KMS-11 (cell line): ENCODE measurements around the gene TPGS2.

Experiments
- H2AFZ ChIP-seq: fragments of 200-600 bp; sonication (generic); 2 replicates; pipeline ENCODE4 v1.6.1; 2016; ENCODE audit warnings: antibody characterized with exemption, mixed run types, low read depth
- H3K27ac ChIP-seq: fragments of 200-600 bp; sonication (generic); 2 replicates; pipeline ENCODE4 v1.6.1; 2016; ENCODE audit warnings: mild to moderate bottlenecking, mixed run types
- H3K27me3 ChIP-seq: fragments of 200-600 bp; sonication (generic); 2 replicates; pipeline ENCODE4 v1.6.1; 2017; ENCODE audit warnings: mild to moderate bottlenecking, low read depth, mixed run types, moderate library complexity; ENCODE audit not compliant: insufficient read depth
- H3K36me3 ChIP-seq: fragments of 200-600 bp; sonication (generic); 2 replicates; pipeline ENCODE4 v1.6.1; 2017; ENCODE audit warnings: mild to moderate bottlenecking, mixed run types; ENCODE audit not compliant: insufficient read depth
- H3K4me1 ChIP-seq: fragments of 200-600 bp; sonication (generic); 2 replicates; pipeline ENCODE4 v1.6.1; 2016; ENCODE audit warnings: mild to moderate bottlenecking, low read depth, mixed run types; ENCODE audit not compliant: poor library complexity, severe bottlenecking
- H3K4me2 ChIP-seq: fragments of 200-600 bp; sonication (generic); 2 replicates; pipeline ENCODE4 v1.7.0; 2016; ENCODE audit warnings: mild to moderate bottlenecking, mixed run types
- H3K4me3 ChIP-seq: fragments of 200-600 bp; sonication (generic); IDR thresholded peaks from 2 replicates; pipeline ENCODE4 v1.6.1; 2017; ENCODE audit warnings: low read depth, low read length, mixed read lengths; ENCODE audit not compliant: insufficient read depth
- H3K79me2 ChIP-seq: fragments of 200-600 bp; sonication (generic); 2 replicates; pipeline ENCODE4 v1.6.1; 2016; ENCODE audit warnings: low read depth, mixed run types; ENCODE audit not compliant: insufficient read depth
- H3K9ac ChIP-seq: fragments of 200-600 bp; sonication (generic); 2 replicates; pipeline ENCODE4 v1.6.1; 2016; ENCODE audit warnings: mild to moderate bottlenecking, mixed run types
- H4K20me1 ChIP-seq: fragments of 200-600 bp; sonication (generic); 2 replicates; pipeline ENCODE4 v1.6.1; 2016; ENCODE audit warnings: mild to moderate bottlenecking, mixed run types; ENCODE audit not compliant: insufficient read depth
- CTCF ChIP-seq: fragments of 200-600 bp; sonication (generic); conservative IDR thresholded peaks from 2 replicates; pipeline ENCODE4 v1.6.1; 2017; ENCODE audit warnings: low read depth, mild to moderate bottlenecking, antibody characterized with exemption, low read length, moderate library complexity, mixed read lengths

Gene TPGS2

GRCh38 chr18:36830158-36830495, 1.3 kb upstream of the TPGS2 start:
- TF ChIP-seq CTCF = no peak
- Histone ChIP-seq H3K4me1 (peaks cover 28% of the 10 kb centered on the region), H3K4me2 (peak overlapping the region; percentile 67), H3K79me2 (peaks cover 28% of the 10 kb centered on the region), H2AFZ (peak overlapping the region; percentile 88; the same call in 1 of the 2 replicates), H3K36me3 (no peaks in the 10 kb centered on the region), H4K20me1 (no peaks in the 10 kb centered on the region), H3K9ac (peak overlapping the region; percentile 82; the same call in 1 of the 2 replicates), H3K27me3 (no peaks in the 10 kb centered on the region), H3K4me3 (no peak overlapping the region), H3K27ac (peak overlapping the region; percentile 77; the same call in 1 of the 2 replicates)

DNA sequence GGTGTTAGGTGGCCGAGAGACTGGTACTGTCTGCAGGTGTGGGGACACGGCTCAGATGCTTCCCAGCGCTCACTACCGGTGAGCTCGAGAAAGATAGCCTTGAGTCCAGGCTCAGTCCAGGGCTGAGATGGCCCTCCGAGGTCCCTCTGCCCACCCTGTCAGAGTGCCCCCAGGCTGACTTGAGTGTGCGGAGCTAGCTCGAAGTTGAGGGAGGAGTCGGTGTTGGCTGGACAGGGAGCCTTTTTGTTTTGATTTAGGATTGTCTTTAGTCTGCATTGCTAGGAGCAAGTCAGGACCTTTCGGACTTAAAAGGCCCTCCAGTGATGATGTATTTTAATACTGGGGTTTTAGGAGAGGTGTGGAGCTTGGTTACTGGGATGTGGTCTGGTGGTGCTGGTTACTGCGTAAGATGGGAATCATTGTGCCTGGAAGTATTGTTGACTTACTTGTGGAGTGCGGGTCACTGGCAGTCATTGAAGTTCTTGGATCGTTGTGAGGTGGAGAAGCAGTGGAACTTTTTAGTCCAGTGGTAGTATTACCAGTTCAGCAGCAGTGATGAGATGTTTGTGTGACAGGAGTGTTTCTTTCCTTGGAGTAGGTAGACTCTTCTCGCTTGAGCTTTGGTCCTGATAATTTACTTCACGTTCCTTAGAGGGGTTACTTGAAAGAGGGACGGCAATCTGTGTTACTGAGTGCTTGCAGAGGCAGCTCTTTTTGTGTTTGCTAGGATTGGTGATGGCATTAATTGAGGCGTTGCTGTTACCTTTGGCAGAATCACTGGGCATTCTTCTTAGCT, 758 bp upstream of the TPGS2 start:
- no peak overlapping the region for H3K4me3 ChIP-seq
- peak overlapping the region; percentile 88 for H2AFZ ChIP-seq

DNA sequence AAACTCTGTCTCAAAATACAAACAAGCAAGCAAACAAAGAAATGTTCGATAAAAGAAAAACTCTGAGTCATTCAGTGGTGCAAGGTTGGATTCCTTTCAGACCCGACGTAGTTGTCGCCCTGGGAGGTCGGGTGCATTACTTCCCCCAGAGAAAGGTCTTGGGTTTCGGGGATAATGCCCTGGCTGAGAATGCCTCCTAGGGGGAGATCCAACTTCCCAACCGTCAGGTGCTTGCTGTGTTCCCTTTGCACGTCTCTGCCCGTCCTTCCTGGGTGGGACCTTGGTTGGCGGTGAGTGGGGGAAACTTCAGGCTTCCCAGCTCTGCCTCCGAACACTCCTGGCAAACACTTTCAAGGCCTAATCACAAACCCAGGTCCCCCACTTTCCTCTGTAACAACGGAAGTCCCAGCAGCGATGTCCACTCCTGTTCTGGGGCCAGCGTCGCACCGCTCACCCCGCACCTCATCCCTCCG, 609 bp downstream of the TPGS2 start:
- Histone ChIP-seq H3K27ac (peak overlapping the region; percentile 77), H3K4me3 (no peak overlapping the region), H3K9ac (peak overlapping the region; percentile 82), H4K20me1 (no peaks in the 10 kb centered on the region), H3K4me1 (peaks cover 43% of the 10 kb centered on the region), H2AFZ (peak overlapping the region; percentile 88), H3K79me2 (peaks cover 28% of the 10 kb centered on the region), H3K4me2 (peak overlapping the region; percentile 66), H3K27me3 (no peaks in the 10 kb centered on the region), H3K36me3 (no peaks in the 10 kb centered on the region)
- no peak for TF ChIP-seq CTCF

More for the DNA sequence above, 758 bp upstream of the TPGS2 start:
- peaks cover 28% of the 10 kb centered on the region for H3K79me2 ChIP-seq
- no peaks in the 10 kb centered on the region for H3K27me3 ChIP-seq
- no peaks in the 10 kb centered on the region for H4K20me1 ChIP-seq
- TF ChIP-seq CTCF = no peak
- H3K27ac ChIP-seq = peak overlapping the region; percentile 77
- H3K4me2 ChIP-seq = peak overlapping the region; percentile 67
- H3K9ac ChIP-seq = peak overlapping the region; percentile 82
- H3K4me1 ChIP-seq = peaks cover 33% of the 10 kb centered on the region
- H3K36me3 ChIP-seq = no peaks in the 10 kb centered on the region

GRCh38 chr18:36826556-36826955, 2.2 kb downstream of the TPGS2 start:
- H3K4me3 ChIP-seq = no peak overlapping the region
- no peak overlapping the region for H3K27ac ChIP-seq
- no peak overlapping the region for H2AFZ ChIP-seq
- H3K27me3 ChIP-seq = no peaks in the 10 kb centered on the region
- peaks cover 43% of the 10 kb centered on the region for H3K4me1 ChIP-seq
- peaks cover 32% of the 10 kb centered on the region for H3K79me2 ChIP-seq
- TF ChIP-seq CTCF = no peak
- no peaks in the 10 kb centered on the region for H3K36me3 ChIP-seq
- H4K20me1 ChIP-seq = no peaks in the 10 kb centered on the region
- no peak overlapping the region for H3K4me2 ChIP-seq
- no peak overlapping the region for H3K9ac ChIP-seq
